ENCODE measurements around the gene CHMP6. TPM values are rescaled to one million over a fixed set of nuclear protein-coding genes. Genes with fewer than 3 reads are reported as not detected.

Gene CHMP6
- total RNA-seq, 2 donors from 2014 or later, result 10.4 to 32.3 TPM

DNA sequence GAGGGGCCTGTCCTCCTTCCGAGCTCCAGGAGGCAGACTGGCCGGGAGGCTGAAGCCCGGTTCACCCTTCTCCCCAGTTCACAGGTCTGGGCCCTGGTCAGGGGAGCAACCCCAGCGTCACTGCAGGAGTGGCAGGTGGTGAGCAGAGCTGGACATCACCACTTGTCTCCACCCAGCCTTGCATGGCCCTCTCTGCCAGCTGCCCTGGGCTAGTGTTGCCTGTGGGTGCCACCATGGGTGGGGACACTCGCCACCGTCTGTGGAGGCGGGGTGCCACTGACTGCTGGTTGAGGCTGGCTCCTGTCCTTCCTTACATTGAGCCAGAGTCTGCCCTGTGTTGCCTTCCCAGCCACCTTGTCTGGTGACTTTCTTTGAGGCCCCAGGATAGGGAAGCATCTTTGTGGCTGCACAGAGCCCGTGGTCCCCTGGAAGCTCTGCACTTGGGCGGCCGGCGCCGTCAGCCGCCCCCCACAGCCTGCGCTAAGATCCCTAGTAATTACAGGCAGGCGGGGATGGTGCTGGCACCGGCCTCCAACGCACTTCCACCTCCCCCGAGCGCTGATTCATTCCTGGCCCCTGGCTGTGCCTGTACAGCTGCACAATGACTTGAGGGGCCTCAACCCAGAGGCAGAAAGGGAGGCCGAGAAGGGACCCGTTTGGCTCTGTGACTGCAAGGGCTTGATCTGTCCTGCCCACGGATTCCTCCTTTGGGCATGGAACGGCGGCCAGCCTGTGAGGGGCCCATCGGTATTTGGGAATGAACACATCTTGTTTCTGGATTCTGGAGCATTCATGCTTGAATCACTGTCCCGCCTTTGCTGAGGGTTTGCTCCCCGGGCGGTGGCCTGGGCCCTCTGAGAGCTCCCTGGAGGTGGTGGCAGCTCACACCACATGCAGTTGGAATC lies 48.5 kb downstream of the CHMP6 start:
- 72 to 80% methylated on average over 5 to 28 of the region's 28 CpGs for WGBS, 2 donors
- no peak overlapping the region for H3K4me3 ChIP-seq
- no peak overlapping the region for H3K27ac ChIP-seq
- H3K36me3 ChIP-seq (replicated peaks in 1 of 2; ENCODE audit: insufficient read depth in 1 of 2, low read depth in 2 of 2), result no peaks in the 10 kb centered on the region
- no peaks in the 10 kb centered on the region for H3K9me3 ChIP-seq
- peaks cover 61% of the 10 kb centered on the region for H3K4me1 ChIP-seq
- DNase-seq, result no peak
- no peaks in the 10 kb centered on the region for H3K27me3 ChIP-seq
- ATAC-seq, result no peak
- TF ChIP-seq, protein P1, sequence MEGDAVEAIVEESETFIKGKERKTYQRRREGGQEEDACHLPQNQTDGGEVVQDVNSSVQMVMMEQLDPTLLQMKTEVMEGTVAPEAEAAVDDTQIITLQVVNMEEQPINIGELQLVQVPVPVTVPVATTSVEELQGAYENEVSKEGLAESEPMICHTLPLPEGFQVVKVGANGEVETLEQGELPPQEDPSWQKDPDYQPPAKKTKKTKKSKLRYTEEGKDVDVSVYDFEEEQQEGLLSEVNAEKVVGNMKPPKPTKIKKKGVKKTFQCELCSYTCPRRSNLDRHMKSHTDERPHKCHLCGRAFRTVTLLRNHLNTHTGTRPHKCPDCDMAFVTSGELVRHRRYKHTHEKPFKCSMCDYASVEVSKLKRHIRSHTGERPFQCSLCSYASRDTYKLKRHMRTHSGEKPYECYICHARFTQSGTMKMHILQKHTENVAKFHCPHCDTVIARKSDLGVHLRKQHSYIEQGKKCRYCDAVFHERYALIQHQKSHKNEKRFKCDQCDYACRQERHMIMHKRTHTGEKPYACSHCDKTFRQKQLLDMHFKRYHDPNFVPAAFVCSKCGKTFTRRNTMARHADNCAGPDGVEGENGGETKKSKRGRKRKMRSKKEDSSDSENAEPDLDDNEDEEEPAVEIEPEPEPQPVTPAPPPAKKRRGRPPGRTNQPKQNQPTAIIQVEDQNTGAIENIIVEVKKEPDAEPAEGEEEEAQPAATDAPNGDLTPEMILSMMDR (IDR thresholded peaks at IDR 0.05), result no peak
- no peak for TF ChIP-seq POLR2A (IDR thresholded peaks at IDR 0.05)
- intact Hi-C loops (cut with DNase I), result no loop called here

DNA sequence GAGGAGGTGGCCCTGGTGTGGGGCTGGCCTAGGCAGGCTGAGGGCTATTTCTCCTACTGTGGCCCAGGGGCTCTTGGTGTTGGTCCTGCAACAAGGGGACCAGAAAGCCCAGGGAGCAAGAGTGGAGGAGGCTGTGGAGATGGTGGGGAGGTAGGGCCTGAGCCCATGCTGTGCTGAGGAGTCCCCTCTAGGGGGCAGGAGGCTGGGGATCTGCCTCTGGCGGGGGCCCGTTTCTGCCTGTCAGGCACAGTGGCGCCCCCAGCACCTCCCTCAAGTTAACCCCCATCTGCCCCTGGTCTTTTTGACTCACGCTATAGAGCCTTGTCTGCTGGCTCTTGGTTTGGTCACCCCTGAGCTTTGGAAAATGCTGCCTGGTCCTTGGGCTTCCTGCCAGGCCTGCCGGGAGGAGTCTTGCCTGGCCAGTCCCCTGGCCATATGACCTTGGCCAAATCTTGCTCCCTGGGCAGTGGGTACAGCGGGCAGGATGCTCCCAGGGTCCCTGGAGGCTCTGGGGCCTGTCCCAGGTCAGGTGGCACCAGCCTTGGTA lies 49.2 kb downstream of the CHMP6 start:
- DNase-seq, result no peak
- Histone ChIP-seq H3K27me3 (no peaks in the 10 kb centered on the region), H3K4me3 (no peak overlapping the region), H3K27ac (no peak overlapping the region), H3K9me3 (no peaks in the 10 kb centered on the region), H3K4me1 (peaks cover 66% of the 10 kb centered on the region), H3K36me3 (replicated peaks in 1 of 2; ENCODE audit: insufficient read depth in 1 of 2, low read depth in 2 of 2) (no peaks in the 10 kb centered on the region)
- intact Hi-C loops (cut with DNase I), result no loop called here
- ATAC-seq, result no peak
- 31% methylated on average over 6 of the region's 6 CpGs; no CpG with 5 or more reads in 1 of the 2 donors for WGBS, 2 donors
- TF ChIP-seq, protein P1 (IDR thresholded peaks at IDR 0.05), result peak in 2 of 7 experiments; percentile 16 to 23
- no peak for TF ChIP-seq POLR2A (IDR thresholded peaks at IDR 0.05)

- H3K27ac ChIP-seq, result peak overlapping the region in 1 of 4 donors; percentile 76
- ATAC-seq (no peak), DNase-seq (no peak)
Measured at GRCh38 chr17:81042606-81043005, 51.0 kb downstream of the CHMP6 start.

DNA sequence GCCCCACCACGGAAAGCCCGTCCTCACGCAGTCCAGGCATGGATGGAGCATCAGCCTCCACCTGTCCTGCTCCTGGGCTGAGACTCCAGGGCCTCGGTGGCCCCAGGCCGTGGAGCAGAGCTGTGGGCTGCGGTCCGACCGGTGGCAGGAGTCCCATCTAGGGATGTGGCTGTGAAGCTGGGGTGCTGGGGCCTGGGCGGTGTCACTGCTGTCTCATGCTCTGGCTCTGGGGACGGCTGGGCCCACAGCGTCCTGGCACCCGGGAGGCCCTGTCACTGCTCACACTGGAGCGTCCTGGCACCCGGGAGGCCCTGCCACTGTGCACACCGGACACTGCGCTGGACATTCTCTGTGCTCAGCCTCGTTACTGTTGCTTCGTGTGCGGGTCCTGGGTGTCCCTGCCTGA lies 51.7 kb downstream of the CHMP6 start:
- TF ChIP-seq, protein P1 (IDR thresholded peaks at IDR 0.05), result no peak
- no peak for TF ChIP-seq POLR2A (IDR thresholded peaks at IDR 0.05)
- DNase-seq, result no peak
- no peak for ATAC-seq
- H3K9me3 ChIP-seq, result no peaks in the 10 kb centered on the region
- intact Hi-C loops (cut with DNase I), result no loop called here
- peak overlapping the region in 2 of 4 donors; percentile 76 to 77 for H3K27ac ChIP-seq
- H3K36me3 ChIP-seq (replicated peaks in 1 of 2; ENCODE audit: insufficient read depth in 1 of 2, low read depth in 2 of 2), result no peaks in the 10 kb centered on the region
- WGBS, 2 donors, result 94 to 97% methylated on average over 11 to 19 of the region's 19 CpGs
- H3K4me1 ChIP-seq, result peaks cover 44% of the 10 kb centered on the region
- no peaks in the 10 kb centered on the region for H3K27me3 ChIP-seq
- H3K4me3 ChIP-seq, result no peak overlapping the region

More at GRCh38 chr17:81042606-81043005, 51.0 kb downstream of the CHMP6 start:
- no peaks in the 10 kb centered on the region for H3K27me3 ChIP-seq
- H3K4me1 ChIP-seq, result peaks cover 51% of the 10 kb centered on the region
- TF ChIP-seq, protein P1 (IDR thresholded peaks at IDR 0.05), result no peak
- no peak for TF ChIP-seq POLR2A (IDR thresholded peaks at IDR 0.05)
- 94 to 97% methylated on average over 8 to 9 of the region's 9 CpGs for WGBS, 2 donors
- intact Hi-C loops (cut with DNase I), result no loop called here
- no peaks in the 10 kb centered on the region for H3K36me3 ChIP-seq (replicated peaks in 1 of 2; ENCODE audit: insufficient read depth in 1 of 2, low read depth in 2 of 2)
- H3K9me3 ChIP-seq, result no peaks in the 10 kb centered on the region
- no peak overlapping the region for H3K4me3 ChIP-seq
